GM19468 (cell line): ENCODE measurements around the gene CAMK4.
"Not testable (repeated sequence)": the region's sequence is repeated elsewhere in the genome, so short reads cannot be mapped to it uniquely, and the experiment has no call there.

Source experiments
- ATAC-seq: cut with Tn5 transposase; IDR thresholded peaks from one replicate; pipeline ENCODE4 v1.9.1; 2021; ENCODE audit warnings: mild to moderate bottlenecking, moderate library complexity, moderate number of reproducible peaks; ENCODE audit not compliant: unreplicated experiment; ENCODE audit errors: extremely low read depth

The CAMK4 gene

GRCh38 chr5:111407562-111407961 is 183.4 kb downstream of the CAMK4 start:
- no peak for ATAC-seq

GRCh38 chr5:111408817-111409216 is 184.6 kb downstream of the CAMK4 start:
- ATAC-seq: no peak

GRCh38 chr5:111409266-111409665 is 185.1 kb downstream of the CAMK4 start:
- ATAC-seq: not testable (repeated sequence)

- not testable (repeated sequence) for ATAC-seq
Observed at GRCh38 chr5:111410067-111410466, 185.9 kb downstream of the CAMK4 start.

- ATAC-seq: no peak
Observed at GRCh38 chr5:111411301-111411700, 187.1 kb downstream of the CAMK4 start.

- no peak for ATAC-seq
Observed at GRCh38 chr5:111412593-111412992, 188.4 kb downstream of the CAMK4 start.

- no peak for ATAC-seq
Observed at GRCh38 chr5:111415053-111415452, 190.9 kb downstream of the CAMK4 start.

GRCh38 chr5:111422245-111422644 is 198.1 kb downstream of the CAMK4 start:
- no peak for ATAC-seq

- ATAC-seq: no peak
Observed at GRCh38 chr5:111422747-111423720, 198.8 kb downstream of the CAMK4 start.

GRCh38 chr5:111425205-111425604 is 201.0 kb downstream of the CAMK4 start:
- no peak for ATAC-seq

GRCh38 chr5:111427762-111428161 is 203.6 kb downstream of the CAMK4 start:
- ATAC-seq: no peak

GRCh38 chr5:111432883-111433536 is 208.8 kb downstream of the CAMK4 start:
- no peak for ATAC-seq

- ATAC-seq: no peak
Observed at GRCh38 chr5:111434800-111435199, 210.6 kb downstream of the CAMK4 start.

GRCh38 chr5:111439473-111440075 is 215.4 kb downstream of the CAMK4 start:
- no peak for ATAC-seq

- ATAC-seq: no peak
Observed at GRCh38 chr5:111447099-111447498, 222.9 kb downstream of the CAMK4 start.

GRCh38 chr5:111447822-111448221 is 223.6 kb downstream of the CAMK4 start:
- ATAC-seq: no peak

GRCh38 chr5:111453295-111453694 is 229.1 kb downstream of the CAMK4 start:
- ATAC-seq: no peak

- no peak for ATAC-seq
Observed at GRCh38 chr5:111453747-111454146, 229.6 kb downstream of the CAMK4 start.

- no peak for ATAC-seq
Observed at GRCh38 chr5:111454198-111454622, 230.0 kb downstream of the CAMK4 start.

- ATAC-seq: no peak
Observed at GRCh38 chr5:111454776-111455175, 230.6 kb downstream of the CAMK4 start.

GRCh38 chr5:111461255-111461671 is 237.1 kb downstream of the CAMK4 start:
- no peak for ATAC-seq
